HG03565 (cell line): ENCODE measurements around the gene CPAMD8.

Source experiments
- ATAC-seq: cut with Tn5 transposase; IDR thresholded peaks from one replicate; pipeline ENCODE4 v1.9.1; 2021; ENCODE audit warnings: mild to moderate bottlenecking, moderate library complexity; ENCODE audit not compliant: unreplicated experiment

The CPAMD8 gene

GRCh38 chr19:16896146-16897028 lies 130.2 kb downstream of the CPAMD8 start:
- ATAC-seq = peak; percentile 18

- ATAC-seq = no peak
Observed at GRCh38 chr19:16895467-16896145, 131.0 kb downstream of the CPAMD8 start.

- no peak for ATAC-seq
Observed at GRCh38 chr19:16894080-16894479, 132.5 kb downstream of the CPAMD8 start.

DNA sequence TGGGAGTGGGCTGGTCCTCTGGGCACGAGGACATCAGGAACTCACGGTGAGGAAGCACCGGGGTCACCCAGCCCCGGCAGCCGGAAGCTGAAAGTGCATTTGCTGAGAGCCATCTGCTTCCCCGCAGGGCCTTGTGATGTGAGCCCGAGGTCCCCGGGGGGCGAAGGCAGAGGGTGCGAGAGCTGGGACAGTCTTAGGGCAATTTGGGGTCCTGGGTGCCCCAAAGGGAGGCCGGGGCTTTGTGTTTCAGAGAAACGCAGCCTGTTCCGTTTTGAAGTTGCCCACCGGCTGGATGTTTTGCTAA lies 133.0 kb downstream of the CPAMD8 start:
- ATAC-seq = no peak

DNA sequence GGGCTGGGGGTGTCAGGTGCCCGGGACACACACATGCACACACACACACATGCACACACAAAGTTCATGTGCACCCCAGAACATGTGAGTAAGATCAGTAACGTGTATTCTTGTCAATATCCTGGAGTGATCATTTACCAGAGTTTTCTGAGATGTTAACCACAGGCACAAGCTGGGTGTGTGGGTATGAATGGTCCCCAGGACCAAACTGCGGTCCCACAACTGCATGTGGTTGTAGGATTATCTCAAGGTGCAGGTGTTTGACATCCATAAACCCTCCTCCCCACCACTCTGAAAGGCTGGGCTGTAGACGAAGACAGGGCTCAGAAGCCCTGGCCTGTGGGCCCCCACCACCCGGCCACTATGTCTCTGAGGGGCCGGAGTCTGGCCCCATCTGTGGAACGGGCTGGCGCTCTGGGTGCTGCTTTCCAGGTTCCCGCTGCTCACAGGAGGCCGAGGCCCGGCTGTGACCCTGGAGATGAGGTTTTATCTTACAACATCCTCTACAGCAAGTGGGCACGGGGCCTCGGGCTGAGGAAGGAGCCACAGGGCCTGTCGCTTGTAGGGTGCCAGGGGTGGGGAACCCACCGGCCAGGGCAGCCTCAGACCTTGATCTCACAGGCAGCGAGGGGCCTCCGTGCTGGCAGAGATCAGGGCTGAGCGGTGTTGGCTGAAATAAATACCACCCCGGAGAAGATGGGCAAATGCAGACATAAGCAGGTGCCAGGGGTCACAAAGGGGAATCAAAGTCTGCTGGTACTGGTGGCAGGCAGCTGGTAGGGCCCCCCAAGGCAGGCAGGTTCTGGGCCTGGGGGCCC lies 133.5 kb downstream of the CPAMD8 start:
- ATAC-seq = no peak

GRCh38 chr19:16892436-16892835 lies 134.2 kb downstream of the CPAMD8 start:
- no peak for ATAC-seq

- no peak for ATAC-seq
Observed at GRCh38 chr19:16891696-16892382, 134.8 kb downstream of the CPAMD8 start.

- no peak for ATAC-seq
Observed at GRCh38 chr19:16890461-16891184, 136.0 kb downstream of the CPAMD8 start.

DNA sequence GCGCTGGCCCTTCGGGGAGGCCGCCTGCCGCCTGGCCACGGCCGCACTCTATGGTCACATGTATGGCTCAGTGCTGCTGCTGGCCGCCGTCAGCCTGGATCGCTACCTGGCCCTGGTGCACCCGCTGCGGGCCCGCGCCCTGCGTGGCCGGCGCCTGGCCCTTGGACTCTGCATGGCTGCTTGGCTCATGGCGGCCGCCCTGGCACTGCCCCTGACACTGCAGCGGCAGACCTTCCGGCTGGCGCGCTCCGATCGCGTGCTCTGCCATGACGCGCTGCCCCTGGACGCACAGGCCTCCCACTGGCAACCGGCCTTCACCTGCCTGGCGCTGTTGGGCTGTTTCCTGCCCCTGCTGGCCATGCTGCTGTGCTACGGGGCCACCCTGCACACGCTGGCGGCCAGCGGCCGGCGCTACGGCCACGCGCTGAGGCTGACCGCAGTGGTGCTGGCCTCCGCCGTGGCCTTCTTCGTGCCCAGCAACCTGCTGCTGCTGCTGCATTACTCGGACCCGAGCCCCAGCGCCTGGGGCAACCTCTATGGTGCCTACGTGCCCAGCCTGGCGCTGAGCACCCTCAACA lies 136.6 kb downstream of the CPAMD8 start:
- ATAC-seq = no peak

DNA sequence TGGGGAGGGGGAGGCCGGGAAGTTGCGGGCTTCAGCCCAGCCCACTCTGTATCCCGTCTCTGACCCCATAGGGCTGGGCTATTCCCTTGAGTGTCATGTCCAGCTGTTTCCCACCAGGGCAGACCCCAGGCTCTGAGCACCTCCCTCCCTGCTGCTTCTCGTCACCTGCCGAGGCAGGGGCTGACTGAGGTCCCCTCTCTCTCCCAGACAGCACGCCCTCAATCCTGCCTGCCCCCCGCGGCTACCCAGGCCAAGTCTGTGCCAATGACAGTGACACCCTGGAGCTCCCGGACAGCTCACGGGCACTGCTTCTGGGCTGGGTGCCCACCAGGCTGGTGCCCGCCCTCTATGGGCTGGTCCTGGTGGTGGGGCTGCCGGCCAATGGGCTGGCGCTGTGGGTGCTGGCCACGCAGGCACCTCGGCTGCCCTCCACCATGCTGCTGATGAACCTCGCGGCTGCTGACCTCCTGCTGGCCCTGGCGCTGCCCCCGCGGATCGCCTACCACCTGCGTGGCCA lies 137.2 kb downstream of the CPAMD8 start:
- ATAC-seq = no peak

GRCh38 chr19:16888629-16889365 lies 137.8 kb downstream of the CPAMD8 start, which contains the start of gene F2RL3:
Gene F2RL3, plus strand, starts transcription at chr19:16888999. Its CDS starts 191 bp downstream, at chr19:16889190.
- no peak for ATAC-seq

GRCh38 chr19:16887353-16888265 lies 139.0 kb downstream of the CPAMD8 start:
- ATAC-seq = no peak

GRCh38 chr19:16886305-16886880 lies 140.2 kb downstream of the CPAMD8 start:
- no peak for ATAC-seq

DNA sequence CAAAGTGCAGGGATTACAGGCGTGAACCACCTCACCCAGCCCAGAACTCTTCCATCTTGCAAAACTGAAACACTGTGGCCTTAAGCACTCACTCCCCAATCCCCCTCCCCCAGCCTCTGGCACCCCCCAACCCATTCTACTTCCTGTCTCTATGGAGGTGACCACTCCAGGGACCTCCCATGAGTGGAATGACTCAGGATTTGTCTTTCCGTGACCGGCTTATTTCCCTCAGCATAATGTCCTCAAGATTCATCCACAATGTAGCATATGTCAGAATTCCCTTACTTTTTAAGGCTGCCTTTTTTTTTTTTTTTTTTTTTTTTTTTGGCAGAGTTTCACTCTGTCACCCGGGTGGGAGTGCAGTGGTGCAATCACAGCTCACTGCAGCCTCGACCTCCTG lies 141.4 kb downstream of the CPAMD8 start:
- no peak for ATAC-seq

GRCh38 chr19:16883522-16883921 lies 143.1 kb downstream of the CPAMD8 start:
- no peak for ATAC-seq

DNA sequence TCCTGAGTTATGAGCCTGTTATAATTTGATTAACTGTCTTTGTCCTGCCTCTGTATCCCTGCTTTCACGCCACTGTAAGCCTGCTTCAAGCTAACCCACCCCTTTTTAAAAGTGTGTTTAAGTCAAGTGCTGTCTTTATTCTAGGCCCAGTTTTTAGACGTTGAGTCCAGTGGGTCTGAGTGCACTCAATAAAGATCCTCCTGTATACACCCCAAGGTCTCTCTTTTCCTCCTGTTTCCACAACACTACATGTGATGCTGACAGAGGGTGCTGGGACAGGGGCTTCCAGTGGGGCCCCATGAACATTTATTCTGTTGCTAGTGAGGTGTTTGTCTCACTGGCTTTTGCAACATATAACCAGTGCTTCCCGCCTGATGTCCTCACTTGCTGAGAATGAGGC lies 144.5 kb downstream of the CPAMD8 start:
- ATAC-seq = no peak

- ATAC-seq = no peak
Observed at GRCh38 chr19:16880884-16881554, 145.6 kb downstream of the CPAMD8 start.
